SU-DHL-6 (cell line): ENCODE measurements around the gene GMDS.

Source experiments
- H2AFZ ChIP-seq: fragments of 200-600 bp; sonication (generic); 2 replicates; pipeline ENCODE4 v1.6.1; 2014; ENCODE audit warnings: low read depth, mild to moderate bottlenecking, moderate library complexity, mixed read lengths, antibody characterized with exemption, low read length; ENCODE audit not compliant: severe bottlenecking
- H3F3A ChIP-seq: fragments of 200-600 bp; shearing (Covaris generic); 2 replicates; pipeline ENCODE4 v1.6.0; 2016; ENCODE audit warnings: antibody characterized with exemption, mild to moderate bottlenecking; ENCODE audit not compliant: insufficient read depth
- H3K27ac ChIP-seq: fragments of 200-600 bp; sonication (generic); 2 replicates; pipeline ENCODE4 v1.5.1; 2016; ENCODE audit warnings: low read depth, mild to moderate bottlenecking, low read length, moderate library complexity, mixed read lengths
- H3K27me3 ChIP-seq: fragments of 200-600 bp; sonication (generic), shearing (Covaris generic); 2 replicates; pipeline ENCODE4 v1.6.0; 2014; ENCODE audit warnings: mild to moderate bottlenecking, low read length
- H3K36me3 ChIP-seq: fragments of 200-600 bp; sonication (generic); 2 replicates; pipeline ENCODE4 v1.6.1; 2014; ENCODE audit warnings: mild to moderate bottlenecking, low read length, mixed read lengths
- H3K4me2 ChIP-seq: fragments of 300-600, 200-600 bp; shearing (Covaris generic), sonication (generic); 2 replicates; pipeline ENCODE4 v1.6.0; 2014; ENCODE audit warnings: low read length, low read depth, mild to moderate bottlenecking; ENCODE audit not compliant: poor library complexity, severe bottlenecking
- H3K4me3 ChIP-seq: fragments of 200-600 bp; sonication (generic); 2 replicates; pipeline ENCODE4 v1.5.1; 2014; ENCODE audit warnings: antibody characterized with exemption, low read length, mild to moderate bottlenecking, mixed read lengths; ENCODE audit not compliant: insufficient read depth, poor library complexity, severe bottlenecking
- H3K79me2 ChIP-seq: fragments of 200-600 bp; sonication (generic); 2 replicates; pipeline ENCODE4 v1.6.1; 2014; ENCODE audit warnings: mild to moderate bottlenecking, low read length, moderate library complexity; ENCODE audit not compliant: insufficient read depth
- H3K9ac ChIP-seq: fragments of 200-600 bp; sonication (generic); 2 replicates; pipeline ENCODE4 v1.7.0; 2014; ENCODE audit warnings: mild to moderate bottlenecking, low read length
- H3K9me2 ChIP-seq: fragments of 200-600 bp; sonication (generic); replicated peaks from 2 replicates; pipeline ENCODE4 v1.6.1; 2014; ENCODE audit warnings: low read length; ENCODE audit not compliant: insufficient read depth
- H3K9me3 ChIP-seq: fragments of 200-600 bp; sonication (generic); 2 replicates; pipeline ENCODE4 v1.6.1; 2014; ENCODE audit warnings: low read length, mixed read lengths; ENCODE audit not compliant: insufficient read depth
- H4K20me1 ChIP-seq: fragments of 200-600 bp; sonication (generic); 2 replicates; pipeline ENCODE4 v1.6.1; 2014; ENCODE audit warnings: low read depth, mild to moderate bottlenecking, antibody characterized with exemption, low read length, moderate library complexity, mixed read lengths
- EZH2phosphoT487 ChIP-seq: fragments of 200-600 bp; sonication (generic), shearing (Covaris generic); conservative IDR thresholded peaks from 2 replicates; pipeline ENCODE4 v1.6.1; 2018; ENCODE audit warnings: mild to moderate bottlenecking, antibody characterized with exemption, low read length, moderate library complexity, mixed read lengths
- TF ChIP-seq, protein P1 (sequence below): fragments of 200-600 bp; sonication (generic); IDR thresholded peaks from one replicate; pipeline ENCODE4 v1.5.1; 2017; ENCODE audit warnings: antibody characterized with exemption, mild to moderate bottlenecking, low read length, moderate library complexity; ENCODE audit not compliant: insufficient read depth, poor library complexity, severe bottlenecking

Gene GMDS

DNA sequence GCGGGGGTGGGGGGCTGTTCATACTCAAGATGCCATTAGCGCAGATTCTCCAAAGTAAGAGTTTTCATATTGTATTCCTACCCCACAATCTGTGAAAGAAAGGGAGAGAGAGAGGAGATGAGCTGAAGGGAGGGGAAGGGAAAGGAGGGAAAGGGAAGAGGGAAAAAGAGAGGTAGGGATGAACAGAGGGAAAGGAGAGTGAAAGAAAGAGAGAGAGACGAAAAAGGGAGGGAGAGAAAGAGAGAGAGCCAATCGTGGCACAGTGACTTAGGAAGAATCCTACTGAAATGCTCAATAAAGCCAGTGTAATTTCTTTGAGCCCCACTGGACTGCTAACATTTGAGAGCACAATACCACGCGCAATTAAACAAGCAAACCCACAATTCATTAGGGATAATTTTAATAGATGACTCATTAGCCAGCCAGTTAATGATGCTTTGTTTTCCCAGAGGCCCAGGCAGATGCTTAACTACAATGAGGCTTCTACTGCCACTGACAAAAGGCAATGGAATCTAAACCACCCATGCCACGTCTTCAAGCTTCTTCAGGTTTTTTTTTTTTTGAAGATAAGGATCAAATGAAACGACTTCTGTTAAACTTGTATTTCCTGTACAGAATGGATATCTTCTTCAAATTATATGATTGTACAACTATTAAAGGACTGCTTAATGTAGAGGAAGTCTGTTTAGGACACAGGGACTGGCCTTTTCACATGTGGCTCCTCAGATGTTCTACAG, 328.9 kb downstream of the GMDS start:
- Histone ChIP-seq H3K4me2 (no peak overlapping the region), H2AFZ (no peak overlapping the region), H3K9ac (no peak overlapping the region), H3K9me3 (no peaks in the 10 kb centered on the region), H3K4me3 (no peak overlapping the region), H3K27me3 (no peaks in the 10 kb centered on the region), H3K79me2 (no peaks in the 10 kb centered on the region), H3F3A (no peaks in the 10 kb centered on the region), H3K9me2 (no peaks in the 10 kb centered on the region), H3K27ac (no peak overlapping the region), H3K36me3 (no peaks in the 10 kb centered on the region), H4K20me1 (no peaks in the 10 kb centered on the region)
- no peak for TF ChIP-seq EZH2phosphoT487
- TF ChIP-seq, protein P1, sequence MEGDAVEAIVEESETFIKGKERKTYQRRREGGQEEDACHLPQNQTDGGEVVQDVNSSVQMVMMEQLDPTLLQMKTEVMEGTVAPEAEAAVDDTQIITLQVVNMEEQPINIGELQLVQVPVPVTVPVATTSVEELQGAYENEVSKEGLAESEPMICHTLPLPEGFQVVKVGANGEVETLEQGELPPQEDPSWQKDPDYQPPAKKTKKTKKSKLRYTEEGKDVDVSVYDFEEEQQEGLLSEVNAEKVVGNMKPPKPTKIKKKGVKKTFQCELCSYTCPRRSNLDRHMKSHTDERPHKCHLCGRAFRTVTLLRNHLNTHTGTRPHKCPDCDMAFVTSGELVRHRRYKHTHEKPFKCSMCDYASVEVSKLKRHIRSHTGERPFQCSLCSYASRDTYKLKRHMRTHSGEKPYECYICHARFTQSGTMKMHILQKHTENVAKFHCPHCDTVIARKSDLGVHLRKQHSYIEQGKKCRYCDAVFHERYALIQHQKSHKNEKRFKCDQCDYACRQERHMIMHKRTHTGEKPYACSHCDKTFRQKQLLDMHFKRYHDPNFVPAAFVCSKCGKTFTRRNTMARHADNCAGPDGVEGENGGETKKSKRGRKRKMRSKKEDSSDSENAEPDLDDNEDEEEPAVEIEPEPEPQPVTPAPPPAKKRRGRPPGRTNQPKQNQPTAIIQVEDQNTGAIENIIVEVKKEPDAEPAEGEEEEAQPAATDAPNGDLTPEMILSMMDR = no peak

GRCh38 chr6:1915226-1915625, 330.2 kb downstream of the GMDS start:
- Histone ChIP-seq H3K4me3 (no peak overlapping the region), H3K9me3 (no peaks in the 10 kb centered on the region), H3K4me2 (no peak overlapping the region), H3K9me2 (no peaks in the 10 kb centered on the region), H3K27ac (no peak overlapping the region), H3K79me2 (no peaks in the 10 kb centered on the region), H3K27me3 (no peaks in the 10 kb centered on the region), H3K36me3 (no peaks in the 10 kb centered on the region), H3F3A (no peaks in the 10 kb centered on the region), H2AFZ (no peak overlapping the region), H3K9ac (no peak overlapping the region), H4K20me1 (no peaks in the 10 kb centered on the region)
- TF ChIP-seq EZH2phosphoT487 = no peak
- TF ChIP-seq, protein P1 = no peak

DNA sequence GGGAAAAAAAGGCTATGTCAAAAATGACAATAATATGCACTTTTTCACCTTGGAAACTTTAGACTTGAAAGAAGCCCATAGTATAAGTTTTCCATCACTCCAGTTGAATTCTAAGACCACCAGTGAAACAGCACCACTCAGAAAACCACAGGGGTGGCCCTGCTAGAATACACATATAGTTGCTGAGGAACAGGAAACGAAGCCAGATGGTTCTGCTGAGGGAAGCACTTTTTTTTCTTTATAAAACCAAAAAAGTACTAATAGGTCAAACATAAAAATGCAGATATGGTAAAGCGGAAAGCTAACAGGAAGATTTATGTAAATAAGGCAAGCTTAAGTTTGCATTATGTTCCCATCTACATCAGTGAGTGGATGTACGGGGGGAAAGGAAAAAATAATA, 331.8 kb downstream of the GMDS start:
- no peaks in the 10 kb centered on the region for H3K27me3 ChIP-seq
- no peaks in the 10 kb centered on the region for H3F3A ChIP-seq
- H3K4me2 ChIP-seq = no peak overlapping the region
- no peaks in the 10 kb centered on the region for H3K9me2 ChIP-seq
- H3K9me3 ChIP-seq = no peaks in the 10 kb centered on the region
- no peak overlapping the region for H2AFZ ChIP-seq
- no peak overlapping the region for H3K9ac ChIP-seq
- no peak overlapping the region for H3K4me3 ChIP-seq
- H4K20me1 ChIP-seq = no peaks in the 10 kb centered on the region
- no peak for TF ChIP-seq EZH2phosphoT487
- TF ChIP-seq, protein P1 = no peak
- H3K79me2 ChIP-seq = no peaks in the 10 kb centered on the region
- H3K36me3 ChIP-seq = no peaks in the 10 kb centered on the region
- H3K27ac ChIP-seq = no peak overlapping the region
